ENCODE data around the gene TMEM184C. TPM values are rescaled to one million over a fixed set of nuclear protein-coding genes. Genes with fewer than 3 reads are reported as not detected.

The TMEM184C gene
- total RNA-seq, 1 experiment from 2014 or later, result 24.6 TPM

- no peaks in the 10 kb centered on the region; the same call in 1 of the 2 replicates for H4K20me1 ChIP-seq (ENCODE audit: insufficient read depth)
- ChIA-PET CTCF (no interaction called here), POLR2A (no interaction called here), RAD21 (ENCODE audit: low non-redundant PET in 1 of 2, low total read pairs in 2 of 2, uncharacterized antibody in 2 of 2, unreplicated experiment in 2 of 2) (no interaction called here)
- H3K36me3 ChIP-seq (ENCODE audit: control insufficient read depth in 1 of 2, insufficient read depth in 2 of 2, low read length in 2 of 2), result peaks cover 18 to 19% of the 10 kb centered on the region in 2 experiments
- no peak overlapping the region for H3K4me3 ChIP-seq (replicated peaks in 1 of 2; ENCODE audit: low read depth in 1 of 2, low read length in 2 of 2)
- no peak overlapping the region for H3K27ac ChIP-seq (ENCODE audit: low read depth, low read length)
- H3K4me1 ChIP-seq (ENCODE audit: control insufficient read depth in 1 of 2, insufficient read depth in 2 of 2, low read length in 2 of 2), result no peaks in the 10 kb centered on the region
- DNase-seq (ENCODE audit: low read depth, low spot score) (no peak), ATAC-seq (no peak)
- H2AFZ ChIP-seq (ENCODE audit: low read depth, low read length, poor library complexity, severe bottlenecking), result no peak overlapping the region
- H3K9ac ChIP-seq (ENCODE audit: low read length), result no peak overlapping the region
- H3K79me2 ChIP-seq (ENCODE audit: insufficient read depth, low read length), result peaks cover 9% of the 10 kb centered on the region; the same call in 1 of the 2 replicates
- H3K9me3 ChIP-seq (ENCODE audit: control insufficient read depth in 1 of 2, insufficient read depth in 1 of 2, low read depth in 1 of 2, low read length in 2 of 2), result no peaks in the 10 kb centered on the region
- no peaks in the 10 kb centered on the region for H3K27me3 ChIP-seq (ENCODE audit: insufficient read depth, low read length)
- no peaks in the 10 kb centered on the region for H3K9me2 ChIP-seq (ENCODE audit: insufficient read depth)
- no peak overlapping the region for H3K4me2 ChIP-seq (ENCODE audit: low read length)
- TF ChIP-seq YY1 (IDR thresholded peaks at IDR 0.05; ENCODE audit: extremely low read depth, insufficient replicate concordance, low read depth, low read length), result no peak
- TF ChIP-seq ZFX (IDR thresholded peaks at IDR 0.05), result no peak
- TF ChIP-seq SRF (IDR thresholded peaks at IDR 0.05; ENCODE audit: low read depth), result no peak
- BruUV-seq (replicated peaks), result no TSS peak
- intact Hi-C loops (cut with micrococcal nuclease), result no loop called here
These were observed 22.2 kb downstream of the TMEM184C start for GRCh38 chr4:147639388-147639787.

DNA sequence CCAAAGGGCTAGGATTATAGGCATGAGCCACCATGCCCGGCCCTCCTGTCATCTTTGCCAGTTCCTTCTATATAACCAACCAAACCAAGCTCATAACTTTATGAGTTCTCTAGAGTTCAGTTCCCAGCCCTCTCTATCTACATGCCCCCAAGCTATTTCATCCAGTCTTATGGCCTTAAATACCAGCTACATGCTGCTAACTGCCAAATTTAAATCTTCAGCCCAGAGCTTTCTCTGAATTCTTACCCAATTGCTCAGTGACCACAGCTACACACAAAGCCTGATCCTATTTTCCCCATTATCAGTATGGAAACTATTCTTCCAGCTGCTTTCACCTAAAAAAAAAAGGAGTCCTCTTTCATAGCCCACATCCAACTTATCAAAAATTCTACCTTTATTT, 23.1 kb downstream of the TMEM184C start:
- no peak overlapping the region for H3K4me3 ChIP-seq (replicated peaks in 1 of 2; ENCODE audit: low read depth in 1 of 2, low read length in 2 of 2)
- intact Hi-C loops (cut with micrococcal nuclease), result no loop called here
- no peak overlapping the region for H3K4me2 ChIP-seq (ENCODE audit: low read length)
- H3K9me3 ChIP-seq (ENCODE audit: control insufficient read depth in 1 of 2, insufficient read depth in 1 of 2, low read depth in 1 of 2, low read length in 2 of 2), result no peaks in the 10 kb centered on the region
- no peak overlapping the region for H3K9ac ChIP-seq (ENCODE audit: low read length)
- H3K4me1 ChIP-seq (ENCODE audit: control insufficient read depth in 1 of 2, insufficient read depth in 2 of 2, low read length in 2 of 2), result no peaks in the 10 kb centered on the region
- no peaks in the 10 kb centered on the region; the same call in 1 of the 2 replicates for H4K20me1 ChIP-seq (ENCODE audit: insufficient read depth)
- BruUV-seq (replicated peaks), result no TSS peak
- DNase-seq (ENCODE audit: low read depth, low spot score), result no peak
- H3K79me2 ChIP-seq (ENCODE audit: insufficient read depth, low read length), result peaks cover 17% of the 10 kb centered on the region; the same call in 1 of the 2 replicates
- H3K9me2 ChIP-seq (ENCODE audit: insufficient read depth), result no peaks in the 10 kb centered on the region
- no peaks in the 10 kb centered on the region for H3K27me3 ChIP-seq (ENCODE audit: insufficient read depth, low read length)
- peaks cover 12 to 17% of the 10 kb centered on the region in 2 experiments for H3K36me3 ChIP-seq (ENCODE audit: control insufficient read depth in 1 of 2, insufficient read depth in 2 of 2, low read length in 2 of 2)
- no peak overlapping the region for H3K27ac ChIP-seq (ENCODE audit: low read depth, low read length)
- ChIA-PET POLR2A (no interaction called here), CTCF (interaction anchor here (0.8 kb wide), 1 partner anchor 226 kb away, joined by 3 read pairs; no protein-coding TSS in a partner anchor), RAD21 (ENCODE audit: low non-redundant PET in 1 of 2, low total read pairs in 2 of 2, uncharacterized antibody in 2 of 2, unreplicated experiment in 2 of 2) (interaction anchor here in 1 of 2 experiments (0.6 kb wide), 1 partner anchor 226 kb away, joined by 4 read pairs; no protein-coding TSS in a partner anchor)
- H2AFZ ChIP-seq (ENCODE audit: low read depth, low read length, poor library complexity, severe bottlenecking), result no peak overlapping the region
- no peak for ATAC-seq
- TF ChIP-seq TCF7L2 (IDR thresholded peaks at IDR 0.05; ENCODE audit: borderline replicate concordance, extremely low read depth, insufficient read depth, insufficient read length) (no peak), POLR2AphosphoS5 (IDR thresholded peaks at IDR 0.05; ENCODE audit: low read depth, low read length) (no peak), EZH2phosphoT487 (IDR thresholded peaks at IDR 0.05; ENCODE audit: borderline replicate concordance) (no peak), FOSL1 (IDR thresholded peaks at IDR 0.05; ENCODE audit: low read depth) (no peak), ZBTB33 (IDR thresholded peaks at IDR 0.05; ENCODE audit: extremely low read depth, insufficient replicate concordance, low read length) (no peak), EZH2 (IDR thresholded peaks at IDR 0.05) (no peak), YY1 (IDR thresholded peaks at IDR 0.05; ENCODE audit: extremely low read depth, insufficient replicate concordance, low read depth, low read length) (no peak), SIN3A (IDR thresholded peaks at IDR 0.05; ENCODE audit: low read depth) (no peak), ZFX (IDR thresholded peaks at IDR 0.05) (no peak), ELF1 (IDR thresholded peaks at IDR 0.05; ENCODE audit: borderline replicate concordance, low read depth) (no peak), SP1 (IDR thresholded peaks at IDR 0.05; ENCODE audit: low read depth) (no peak), RAD21 (IDR thresholded peaks at IDR 0.05; ENCODE audit: low read depth) (no peak), REST (IDR thresholded peaks at IDR 0.05; ENCODE audit: low read depth) (no peak), JUND (IDR thresholded peaks at IDR 0.05) (no peak)
